GDM1 (cell line): Measurements from ENCODE around the gene SYNDIG1.

Source experiments
- DNase-seq: peaks from one replicate; lab custom pipeline; 2025; lab: John Stamatoyannopoulos, UW

The SYNDIG1 gene

GRCh38 chr20:24472426-24472825, 3.0 kb downstream of the SYNDIG1 start:
- DNase-seq, result no peak

- DNase-seq, result no peak
These were observed 4.2 kb downstream of the SYNDIG1 start for GRCh38 chr20:24473435-24474223.

DNA sequence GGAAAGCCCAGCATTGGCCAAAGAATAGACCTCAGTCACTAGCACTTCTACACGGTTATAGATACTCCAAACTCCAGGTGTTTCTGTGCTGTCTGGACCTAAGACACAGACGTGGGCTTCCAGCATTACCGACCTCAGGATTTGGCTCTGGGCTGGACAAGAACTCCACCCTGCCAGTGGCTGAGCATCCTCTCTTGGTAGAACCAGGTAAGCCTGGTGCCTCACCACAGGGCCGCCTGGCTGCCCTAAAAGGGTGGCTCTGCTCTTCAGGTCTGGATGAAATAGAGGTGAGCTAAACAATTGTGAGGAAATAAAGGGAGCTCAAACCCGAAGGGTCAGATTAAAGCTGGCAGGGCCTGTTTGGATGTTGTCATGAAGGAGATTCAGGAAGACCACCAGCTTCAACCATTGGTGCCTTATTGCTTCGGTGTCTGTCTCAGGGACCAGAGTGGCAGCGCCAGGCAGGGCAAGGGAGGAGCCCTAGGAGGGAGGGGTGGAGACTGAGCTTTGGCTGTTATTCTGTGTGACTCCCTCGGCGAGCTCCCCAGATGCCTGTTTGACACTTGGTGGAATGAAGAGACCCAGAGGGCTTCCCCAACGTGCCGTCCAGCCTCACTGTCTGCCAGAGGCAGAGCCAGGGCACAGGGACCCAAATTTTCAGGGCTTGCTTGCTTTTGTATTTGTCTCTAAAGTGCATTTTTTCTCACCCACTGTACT, 8.6 kb downstream of the SYNDIG1 start:
- no peak for DNase-seq

GRCh38 chr20:24478584-24478983, 9.2 kb downstream of the SYNDIG1 start:
- no peak for DNase-seq

GRCh38 chr20:24479106-24479505, 9.7 kb downstream of the SYNDIG1 start:
- DNase-seq, result no peak

DNA sequence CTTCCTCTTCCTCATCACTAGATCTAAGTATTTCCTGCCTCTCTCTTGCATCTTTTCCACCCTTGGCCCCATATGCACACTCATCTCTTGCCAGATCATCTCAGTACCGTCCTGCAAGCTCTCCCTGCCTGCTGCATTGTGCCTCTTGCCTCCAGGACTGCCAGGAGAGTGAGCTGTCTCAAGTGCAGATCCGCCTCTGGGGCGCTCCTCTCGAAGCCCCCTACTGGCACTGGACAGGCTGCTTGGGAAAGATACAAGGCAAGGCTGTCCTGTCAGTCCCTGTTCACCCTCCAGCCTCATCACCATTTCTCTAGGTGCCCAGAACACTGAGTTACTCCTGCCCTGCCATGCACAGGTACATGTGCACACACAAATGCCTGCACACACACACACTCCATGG, 10.2 kb downstream of the SYNDIG1 start:
- DNase-seq, result no peak

DNA sequence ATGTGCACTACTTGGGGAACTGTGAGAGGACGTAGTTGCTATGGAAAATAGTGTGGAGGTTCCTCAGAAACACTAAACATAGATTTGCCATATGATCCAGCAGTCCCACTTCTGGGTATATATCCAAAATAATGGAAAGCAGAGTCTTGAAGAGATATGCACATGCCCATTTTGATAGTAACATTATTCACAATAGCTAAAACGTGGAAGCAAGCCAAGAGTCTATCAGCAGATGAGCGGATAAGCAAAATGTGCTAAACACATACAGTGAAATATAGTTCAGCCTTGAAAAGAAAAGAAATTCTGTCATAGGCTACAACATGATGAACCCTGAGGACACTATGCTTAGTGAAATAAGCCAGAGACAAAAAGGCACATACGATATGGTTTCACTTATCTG, 11.1 kb downstream of the SYNDIG1 start:
- no peak for DNase-seq

- no peak for DNase-seq
These were observed 11.7 kb downstream of the SYNDIG1 start for GRCh38 chr20:24481173-24481572.

DNA sequence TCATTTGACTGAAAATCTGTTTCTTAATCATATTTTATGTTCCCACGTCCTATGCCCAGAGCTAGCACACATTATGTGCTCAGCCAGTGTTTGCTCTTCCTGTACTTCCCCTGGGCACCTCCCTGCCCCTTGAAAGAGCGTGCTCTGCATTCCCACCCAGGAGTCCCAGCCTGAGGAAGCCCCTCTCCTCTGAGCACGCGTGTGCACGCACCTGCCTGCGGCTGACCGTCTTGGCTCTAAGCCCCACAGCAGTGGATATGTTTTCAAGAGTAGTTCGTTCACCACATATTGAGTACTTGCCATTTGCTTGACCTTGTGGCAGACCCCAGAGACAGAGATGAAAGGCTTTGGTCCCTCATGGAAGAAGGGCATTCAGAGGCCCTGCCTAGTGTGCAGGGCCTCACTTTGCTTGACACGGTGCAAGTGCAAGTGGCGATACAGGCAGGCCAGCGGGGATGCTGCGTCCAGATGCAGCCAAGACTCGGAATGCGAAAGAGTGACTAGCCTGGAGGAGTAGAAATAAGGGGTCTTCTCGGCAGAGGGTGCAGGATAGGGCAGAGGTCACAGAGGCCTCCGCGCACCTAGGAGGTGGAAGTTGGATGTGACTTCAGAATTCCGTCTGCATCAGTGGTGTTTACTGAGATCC, 14.1 kb downstream of the SYNDIG1 start:
- no peak for DNase-seq

- DNase-seq, result no peak
These were observed 14.6 kb downstream of the SYNDIG1 start for GRCh38 chr20:24484081-24484450.

DNA sequence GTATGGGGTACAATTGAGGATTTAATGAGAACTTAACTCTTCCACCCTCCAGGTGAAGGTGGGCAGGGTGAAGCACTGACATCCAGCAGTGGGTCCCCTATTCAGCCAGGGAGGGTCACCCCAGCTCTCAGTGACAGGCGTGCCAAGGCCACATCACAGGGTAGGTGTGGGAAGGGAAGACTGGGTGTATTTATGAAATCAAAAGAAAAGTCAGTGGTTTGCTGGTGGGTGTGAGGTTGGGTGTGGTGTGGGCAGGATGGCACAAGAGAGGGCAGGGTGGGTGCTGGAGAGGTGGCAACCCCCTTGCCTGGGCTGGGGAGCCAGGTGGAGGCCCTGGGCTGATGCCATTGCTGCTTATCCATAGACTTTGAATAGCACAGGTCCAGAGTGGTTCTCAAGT, 16.6 kb downstream of the SYNDIG1 start:
- no peak for DNase-seq

DNA sequence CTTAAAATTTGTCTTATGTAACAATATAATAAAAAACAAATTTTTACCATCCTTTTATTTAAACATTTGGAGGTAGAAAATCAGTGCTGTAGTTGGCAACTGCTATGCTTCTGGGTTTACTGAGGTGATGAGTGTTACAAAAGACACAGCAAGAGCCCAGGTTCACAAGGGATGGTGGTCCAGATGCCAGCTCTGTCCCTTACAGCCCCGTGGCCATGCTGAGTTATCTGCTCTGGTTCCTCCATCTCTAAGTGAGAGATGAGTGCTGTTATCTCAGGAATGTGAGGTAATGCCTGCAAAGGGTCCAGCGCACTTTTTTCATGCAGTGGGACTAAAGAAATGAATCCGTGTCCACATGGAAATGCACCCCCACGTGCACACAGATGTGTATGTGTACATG, 17.8 kb downstream of the SYNDIG1 start:
- no peak for DNase-seq

GRCh38 chr20:24487648-24488047, 18.2 kb downstream of the SYNDIG1 start:
- DNase-seq, result no peak

DNA sequence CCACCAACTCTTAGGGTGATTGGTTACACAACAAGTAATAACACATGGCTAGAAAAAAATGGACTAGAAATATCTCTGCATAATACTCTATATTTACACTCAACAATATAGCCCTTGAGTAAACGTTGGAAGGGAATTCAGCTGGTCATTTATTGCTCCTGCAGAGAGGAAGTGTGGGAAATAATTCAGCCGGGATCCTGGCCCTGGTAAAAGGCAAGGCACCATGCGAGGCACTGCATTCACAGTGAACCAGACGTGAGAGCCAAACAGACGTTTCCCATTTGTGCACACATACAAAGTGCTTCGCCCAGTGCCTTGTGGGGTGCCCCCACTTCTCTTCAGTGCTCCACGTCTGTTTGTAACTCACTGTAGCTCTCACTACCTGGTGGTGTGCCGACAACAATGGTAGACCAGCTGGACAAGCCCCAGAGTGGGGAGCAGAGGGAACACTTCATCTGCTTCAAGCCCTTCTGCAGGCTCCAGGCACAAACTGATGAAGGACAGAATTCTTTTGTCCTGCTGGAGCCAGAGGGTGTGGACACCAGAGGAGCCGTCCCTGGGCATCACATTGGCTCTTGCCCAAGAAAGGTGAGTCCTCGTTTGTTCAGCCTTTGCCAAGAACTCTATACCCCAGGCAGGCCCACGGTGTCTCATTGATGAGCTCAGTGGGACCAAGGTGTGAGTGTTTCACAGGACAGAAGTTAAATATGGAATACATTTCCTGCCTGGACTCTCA, 18.8 kb downstream of the SYNDIG1 start:
- no peak for DNase-seq

- DNase-seq, result no peak
These were observed 19.4 kb downstream of the SYNDIG1 start for GRCh38 chr20:24488800-24489175.

DNA sequence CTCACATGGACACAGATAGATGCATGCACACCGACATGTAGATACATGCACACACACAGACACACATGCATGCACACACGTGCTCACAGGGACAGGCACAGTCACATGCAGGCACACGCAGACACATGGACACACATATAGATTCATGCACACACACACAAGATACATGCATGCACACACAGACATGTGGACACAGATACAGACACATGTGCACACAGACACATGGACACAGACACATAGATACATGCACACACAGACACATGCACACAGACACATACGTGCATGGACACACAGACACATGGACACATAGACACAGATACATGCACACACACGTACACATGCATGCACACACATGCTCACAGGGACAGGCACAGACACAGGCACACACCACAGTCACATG, 19.8 kb downstream of the SYNDIG1 start:
- DNase-seq, result no peak

DNA sequence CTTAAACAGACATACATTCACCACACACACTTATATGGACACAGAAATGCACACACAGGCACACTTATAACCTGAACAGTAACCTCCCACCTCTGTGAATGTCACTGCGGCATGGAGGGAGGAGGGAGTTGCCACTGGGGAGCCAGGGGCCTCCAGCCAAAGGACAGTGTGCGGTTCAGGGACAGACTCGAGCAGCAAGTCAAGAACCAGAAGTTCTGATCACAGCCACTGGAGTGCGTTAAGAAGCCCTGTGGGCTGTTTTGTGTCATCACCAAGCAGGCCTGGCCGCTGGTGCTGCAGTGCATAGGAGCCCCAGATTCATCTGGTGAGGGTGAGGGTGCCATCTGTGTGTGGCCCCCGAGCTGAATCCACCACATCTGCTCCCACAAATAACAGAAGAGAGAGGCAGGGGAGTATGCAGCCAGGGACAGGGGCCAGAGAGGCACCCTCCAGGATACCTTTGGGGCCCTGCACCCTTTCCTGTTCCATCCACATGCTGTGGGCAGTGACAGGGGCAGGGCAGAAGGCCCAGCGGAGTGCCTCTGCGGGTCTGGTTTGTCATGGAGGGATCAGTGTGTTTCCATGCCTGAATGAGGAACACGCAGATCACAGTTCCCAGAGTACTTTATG, 20.3 kb downstream of the SYNDIG1 start:
- DNase-seq, result no peak

DNA sequence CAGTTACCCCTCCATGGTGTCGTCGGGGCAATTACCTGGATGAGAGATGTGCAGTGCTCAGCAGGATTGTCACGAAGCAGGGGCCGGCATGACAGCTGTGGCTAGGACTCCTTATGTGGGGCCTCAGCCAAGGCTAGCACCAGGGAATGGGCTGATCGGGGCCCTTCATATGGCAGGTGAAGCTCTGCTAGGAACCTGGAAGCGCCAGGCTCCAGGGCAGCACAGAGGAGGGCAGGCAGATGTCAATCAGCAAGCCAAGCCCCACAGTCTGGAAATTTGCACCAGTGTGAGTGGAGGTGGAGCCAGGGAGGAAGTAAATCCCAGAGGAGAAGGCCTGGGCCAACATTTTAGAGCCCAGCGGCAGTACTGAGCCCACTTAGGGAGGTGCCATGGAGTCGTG, 21.2 kb downstream of the SYNDIG1 start:
- no peak for DNase-seq

DNA sequence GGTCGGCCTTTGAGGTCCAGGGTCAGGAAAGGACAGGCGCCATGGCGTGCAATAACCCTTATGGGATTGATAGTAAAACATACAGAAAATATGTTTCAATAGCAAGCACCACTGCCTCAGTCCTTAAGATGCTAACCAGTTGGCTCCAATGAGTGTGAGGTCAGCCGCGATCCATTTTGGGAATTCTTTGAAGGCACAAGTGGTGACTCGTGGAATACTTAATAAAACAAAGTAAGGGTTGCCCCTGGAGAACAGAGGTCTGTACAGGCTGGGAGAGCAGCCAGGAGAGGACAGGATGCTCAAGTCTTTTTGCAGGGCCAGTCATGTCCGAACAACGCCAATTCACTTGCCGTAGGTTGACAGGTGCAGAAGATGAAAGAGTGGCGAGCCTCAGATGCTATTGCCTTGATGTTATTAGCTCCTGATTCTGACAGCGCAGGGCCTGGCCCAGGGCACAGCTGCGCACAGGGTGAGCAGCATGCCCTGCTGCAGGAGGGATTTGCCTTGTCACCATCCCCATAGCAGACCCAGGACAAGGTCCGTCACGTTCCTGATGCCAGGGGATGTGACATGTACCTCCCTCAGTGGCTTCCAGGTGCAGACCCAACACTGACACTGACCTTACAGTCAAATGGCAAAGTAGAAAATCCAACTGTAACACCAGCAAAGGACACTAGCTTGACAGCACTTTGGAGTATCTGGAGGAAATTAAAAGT, 21.8 kb downstream of the SYNDIG1 start:
- DNase-seq, result no peak

DNA sequence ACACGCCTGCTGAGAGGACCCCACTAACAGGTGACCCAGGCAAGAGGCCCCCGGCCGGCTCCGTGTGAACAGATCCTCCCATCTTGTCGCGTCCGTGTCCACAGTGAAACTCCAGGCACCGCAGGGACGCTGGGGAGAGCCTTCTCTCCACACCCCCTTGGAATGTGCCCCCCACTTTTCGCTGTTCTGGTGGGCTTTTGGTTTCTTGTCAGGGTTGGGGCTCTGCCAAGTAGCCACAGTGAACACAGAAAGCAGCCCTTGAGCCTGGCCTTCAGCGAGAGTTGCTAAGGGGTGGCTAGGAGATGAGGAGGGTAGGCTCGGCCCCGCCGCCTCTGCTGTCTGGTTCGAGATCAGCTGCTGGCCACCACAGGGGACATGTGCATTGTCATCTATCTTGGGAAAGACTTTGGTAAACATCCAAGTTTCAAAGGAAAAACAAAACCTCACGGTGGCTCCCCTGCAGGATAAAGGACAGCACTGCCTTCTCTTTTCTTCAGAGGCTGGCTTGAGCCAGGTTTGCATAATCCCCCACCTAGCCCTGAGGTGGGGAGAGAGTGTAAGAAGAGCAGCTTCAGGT, 22.7 kb downstream of the SYNDIG1 start:
- DNase-seq, result no peak

- DNase-seq, result no peak
These were observed 23.3 kb downstream of the SYNDIG1 start for GRCh38 chr20:24492698-24493097.
